NCI-H446 treated with DMSO at 0.1 percent for 48 hours (cell line): ENCODE results near the gene SPTLC2.
"Not testable (repeated sequence)": the region's sequence is repeated elsewhere in the genome, so short reads cannot be mapped to it uniquely, and the experiment has no call there.

Experiments
- DNase-seq: peaks from one replicate; lab custom pipeline; 2025; lab: John Stamatoyannopoulos, UW

SPTLC2 gene, protein sequence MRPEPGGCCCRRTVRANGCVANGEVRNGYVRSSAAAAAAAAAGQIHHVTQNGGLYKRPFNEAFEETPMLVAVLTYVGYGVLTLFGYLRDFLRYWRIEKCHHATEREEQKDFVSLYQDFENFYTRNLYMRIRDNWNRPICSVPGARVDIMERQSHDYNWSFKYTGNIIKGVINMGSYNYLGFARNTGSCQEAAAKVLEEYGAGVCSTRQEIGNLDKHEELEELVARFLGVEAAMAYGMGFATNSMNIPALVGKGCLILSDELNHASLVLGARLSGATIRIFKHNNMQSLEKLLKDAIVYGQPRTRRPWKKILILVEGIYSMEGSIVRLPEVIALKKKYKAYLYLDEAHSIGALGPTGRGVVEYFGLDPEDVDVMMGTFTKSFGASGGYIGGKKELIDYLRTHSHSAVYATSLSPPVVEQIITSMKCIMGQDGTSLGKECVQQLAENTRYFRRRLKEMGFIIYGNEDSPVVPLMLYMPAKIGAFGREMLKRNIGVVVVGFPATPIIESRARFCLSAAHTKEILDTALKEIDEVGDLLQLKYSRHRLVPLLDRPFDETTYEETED

DNA sequence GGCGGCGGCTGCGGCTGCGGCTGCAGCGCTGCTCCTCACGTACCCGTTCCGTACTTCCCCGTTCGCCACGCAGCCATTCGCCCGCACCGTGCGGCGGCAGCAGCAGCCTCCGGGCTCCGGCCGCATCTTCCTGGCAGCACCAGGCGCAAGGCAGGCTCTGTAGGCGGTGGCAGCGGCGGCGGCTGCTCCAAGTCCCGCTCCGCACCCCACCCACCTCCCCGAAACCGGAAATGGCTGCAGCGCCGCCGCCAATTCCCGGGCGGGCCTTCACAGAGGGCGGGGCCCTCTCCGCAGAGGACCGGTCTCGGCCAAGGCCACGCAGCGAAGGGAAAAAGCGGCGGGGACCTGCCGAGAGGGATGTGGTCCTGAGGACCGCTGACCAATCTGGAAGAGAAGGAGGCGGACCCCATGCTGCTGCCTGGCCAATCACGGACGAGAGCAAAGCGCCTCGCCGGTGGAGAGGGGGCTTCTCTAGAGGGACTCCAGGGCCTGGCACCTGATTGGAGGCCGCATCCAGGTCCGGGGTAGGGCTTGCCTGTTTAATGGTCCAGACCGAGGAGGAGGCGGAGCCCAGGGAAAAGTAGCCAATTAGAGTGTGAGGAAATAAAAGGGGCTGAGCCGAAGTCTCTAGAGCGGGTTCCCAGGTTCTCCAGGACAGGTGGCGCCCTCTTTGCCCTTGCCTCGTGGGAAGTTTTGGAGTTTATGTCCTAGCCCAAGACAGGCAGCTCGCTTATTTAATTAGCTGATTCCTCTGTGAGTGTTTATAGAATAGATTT lies at the start of gene SPTLC2:
Gene SPTLC2, minus strand, starts transcription at position 184 of the 776 bp plus-strand sequence. Its CDS starts 58 bp downstream, at position 126.
- DNase-seq, result peak; percentile 99

DNA sequence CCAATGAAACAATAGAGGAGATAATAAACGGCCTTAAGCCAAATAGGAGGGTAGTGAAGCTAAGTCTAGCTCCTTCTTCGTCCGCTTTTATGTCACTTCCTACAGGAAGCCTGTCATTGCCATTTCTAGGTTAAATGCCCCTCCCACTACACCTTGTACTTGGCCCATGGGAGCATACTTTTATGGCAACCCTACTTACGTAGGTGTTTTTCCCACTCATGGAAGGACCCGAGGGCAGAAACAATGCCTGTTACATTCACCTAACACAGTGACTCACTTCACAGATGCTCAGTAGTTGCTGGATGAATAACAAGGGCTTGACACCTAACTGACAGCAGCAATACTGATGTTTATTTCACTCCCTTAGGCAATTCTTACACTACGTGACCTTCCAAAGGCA lies 46.9 kb upstream of the SPTLC2 start:
- DNase-seq, result no peak

DNA sequence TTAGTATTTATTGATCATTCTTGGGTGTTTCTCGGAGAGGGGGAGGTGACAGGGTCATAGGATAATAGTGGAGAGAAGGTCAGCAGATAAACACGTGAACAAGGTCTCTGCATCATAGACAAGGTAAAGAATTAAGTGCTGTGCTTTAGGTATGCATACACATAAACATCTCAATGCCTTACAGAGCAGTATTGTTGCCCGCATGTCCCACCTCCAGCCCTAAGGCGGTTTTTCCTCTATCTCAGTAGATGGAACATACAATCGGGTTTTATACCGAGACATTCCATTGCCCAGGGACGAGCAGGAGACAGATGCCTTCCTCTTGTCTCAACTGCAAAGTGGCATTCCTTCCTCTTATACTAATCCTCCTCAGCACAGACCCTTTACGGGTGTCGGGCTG lies 45.1 kb upstream of the SPTLC2 start:
- not testable (repeated sequence) for DNase-seq

DNA sequence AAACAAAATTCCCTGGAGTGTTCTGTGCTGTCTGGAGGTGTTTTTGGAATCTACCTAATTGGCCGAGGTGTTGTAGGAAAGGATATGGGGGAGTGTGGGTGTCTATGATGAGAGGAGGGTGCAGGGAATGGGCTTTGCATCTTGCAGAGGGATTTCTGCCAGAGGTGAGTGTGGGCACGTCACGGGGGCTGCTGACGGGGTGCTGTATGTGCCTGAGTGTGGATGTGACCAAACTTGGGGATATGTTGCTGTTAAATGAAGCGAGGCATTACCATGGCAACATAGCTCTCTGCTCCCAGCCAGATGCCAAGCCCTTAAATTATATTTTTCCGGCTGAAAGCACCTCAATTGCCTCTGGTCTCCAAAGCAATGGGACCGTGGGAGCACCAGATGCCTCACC lies 44.3 kb upstream of the SPTLC2 start:
- DNase-seq, result peak; percentile 86

DNA sequence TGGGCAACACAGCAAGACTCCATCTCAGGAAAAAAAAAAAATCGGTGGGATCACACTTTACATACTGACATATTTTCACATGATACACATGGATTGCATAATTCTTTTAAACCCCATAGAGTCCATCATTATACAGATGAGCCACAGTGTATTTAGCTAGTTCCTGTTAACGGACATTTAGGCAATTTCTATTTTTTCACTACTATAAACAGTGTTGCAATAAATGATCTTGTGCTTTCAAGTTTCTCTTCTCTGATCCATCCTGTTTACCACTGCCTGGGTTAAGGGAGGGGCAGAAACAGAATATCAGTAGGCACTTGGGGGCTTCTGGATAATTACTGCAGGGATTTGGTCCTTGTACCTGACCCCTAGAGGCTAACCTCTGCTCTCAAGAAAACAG lies 43.4 kb upstream of the SPTLC2 start:
- DNase-seq, result no peak

DNA sequence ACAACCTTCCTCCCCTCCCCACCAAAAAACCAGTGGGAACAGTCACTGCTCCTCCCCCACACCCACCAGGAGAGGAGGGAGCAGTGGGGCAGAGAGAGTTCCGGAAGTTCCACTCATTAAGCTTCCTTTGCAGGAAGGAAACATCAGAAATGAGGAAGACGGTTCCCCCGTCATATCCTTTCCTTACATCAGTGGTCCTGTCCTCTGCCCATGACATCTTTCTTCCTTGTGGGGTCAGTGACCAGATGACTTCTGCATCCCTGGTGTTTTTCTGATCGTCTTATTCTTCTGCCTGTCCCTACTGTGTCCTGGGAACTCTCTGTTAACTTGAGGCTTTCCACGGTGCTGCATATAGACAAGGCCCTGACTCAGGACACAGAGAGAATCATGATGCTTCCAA lies 40.8 kb upstream of the SPTLC2 start:
- no peak for DNase-seq

DNA sequence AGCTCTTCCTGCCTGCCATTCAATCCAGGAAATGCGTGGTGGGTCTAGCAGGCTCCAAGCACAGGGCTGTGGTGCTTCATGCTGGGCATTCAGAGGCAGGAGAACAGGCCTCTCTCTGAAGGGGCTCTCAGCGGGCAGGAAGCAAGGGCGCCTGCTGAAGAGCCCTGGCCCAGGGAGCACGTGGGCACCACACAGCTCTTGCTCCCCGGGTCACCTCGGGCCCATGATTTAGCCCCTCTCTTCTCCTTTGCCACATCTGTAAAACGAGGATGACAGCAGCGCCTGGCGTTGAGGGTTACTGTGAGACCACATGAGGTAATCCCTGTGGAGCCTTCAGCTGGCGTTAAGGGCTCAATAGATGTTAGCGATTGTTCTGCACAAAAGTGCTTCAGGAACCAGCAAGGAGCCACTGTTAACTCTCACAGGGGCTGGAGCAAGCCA lies 37.6 kb upstream of the SPTLC2 start:
- DNase-seq, result no peak

DNA sequence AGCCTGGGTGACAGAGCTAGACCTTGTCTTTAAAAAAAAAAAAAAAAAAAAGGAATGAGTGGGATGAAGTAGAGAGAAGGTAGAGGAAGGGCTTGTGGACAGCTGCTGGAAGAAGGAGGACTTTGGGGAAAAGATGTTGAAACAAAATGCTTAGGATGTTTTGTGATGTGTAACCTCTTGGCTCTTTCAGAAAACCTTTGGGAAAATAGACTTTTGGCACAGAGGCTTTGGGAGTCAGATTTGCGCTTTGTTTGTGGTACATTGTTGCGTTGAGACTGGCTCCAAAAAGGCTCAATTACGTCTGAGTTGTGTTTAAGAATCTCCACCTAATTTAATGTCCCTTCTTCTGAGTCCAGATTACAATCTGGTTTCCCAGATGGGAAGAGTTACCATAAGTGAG lies 32.9 kb upstream of the SPTLC2 start:
- no peak for DNase-seq

DNA sequence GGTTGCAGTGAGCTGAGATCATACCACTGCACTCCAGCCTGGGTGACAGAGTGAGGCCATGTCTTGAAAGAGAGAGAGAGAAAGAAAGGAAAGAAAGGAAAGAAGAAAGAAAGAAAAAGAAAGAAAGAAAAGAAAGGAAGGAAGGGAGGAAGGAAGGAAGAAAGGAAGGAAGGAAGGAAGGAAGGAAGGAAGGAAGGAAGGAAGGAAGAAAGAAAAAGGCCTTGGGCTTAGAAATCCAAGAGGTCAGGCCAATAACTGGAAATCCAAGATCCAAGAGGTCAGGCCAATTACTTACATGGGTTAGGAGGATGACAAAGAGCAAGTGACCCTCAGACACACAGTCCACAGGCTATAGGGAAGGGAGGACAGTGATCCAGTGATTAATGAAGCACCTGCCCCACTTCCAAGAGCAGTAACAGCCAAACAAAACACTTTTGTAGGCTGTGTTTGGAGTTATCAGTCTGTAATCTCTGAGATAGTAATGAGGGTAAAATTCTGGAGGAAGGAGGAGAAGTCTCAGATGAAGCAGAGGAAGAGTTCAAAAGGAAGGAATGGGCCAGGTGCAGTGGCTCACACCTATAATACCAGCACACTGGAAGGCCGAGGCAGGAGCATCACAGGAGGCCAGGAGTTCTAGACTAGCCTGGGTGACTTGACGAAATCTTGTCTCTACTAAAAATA lies 32.2 kb upstream of the SPTLC2 start:
- DNase-seq, result no peak

DNA sequence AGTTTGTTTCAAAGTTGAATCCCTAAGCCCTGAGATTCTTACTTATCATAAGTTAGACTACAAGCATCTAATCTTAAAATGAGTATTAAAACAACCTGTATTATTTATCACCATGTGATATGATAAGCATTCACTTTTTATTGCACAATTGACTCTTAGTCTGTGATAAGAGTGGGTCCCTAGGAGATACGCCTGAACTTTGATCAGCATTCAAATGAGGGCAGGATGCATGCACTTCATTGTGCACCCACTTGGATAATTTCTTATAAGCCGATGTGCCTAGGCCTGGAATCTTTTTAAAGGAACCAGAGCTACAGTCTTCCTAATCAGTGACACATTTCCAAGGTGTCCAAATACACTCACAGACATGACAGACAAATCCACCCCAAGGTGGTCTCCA lies 31.4 kb upstream of the SPTLC2 start:
- DNase-seq, result no peak

DNA sequence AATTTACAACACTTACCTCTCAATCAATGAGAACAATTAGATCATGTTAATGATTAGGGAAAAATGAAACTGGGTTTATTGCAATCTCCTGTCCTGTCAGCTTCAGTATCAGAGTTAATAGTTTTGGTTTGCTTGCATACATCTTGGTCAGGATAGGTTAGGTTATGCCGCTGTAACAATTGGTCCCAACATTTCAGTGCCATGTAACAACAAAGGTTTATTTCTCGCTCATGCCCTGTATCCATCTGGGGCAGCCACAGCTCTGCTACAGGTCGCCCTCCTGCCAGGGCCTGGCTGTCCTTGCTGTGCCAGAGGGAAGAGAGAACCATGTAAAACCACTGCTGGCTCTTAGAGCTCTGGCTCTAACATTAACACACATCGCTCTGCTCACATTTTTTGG lies 30.5 kb upstream of the SPTLC2 start:
- DNase-seq, result no peak

DNA sequence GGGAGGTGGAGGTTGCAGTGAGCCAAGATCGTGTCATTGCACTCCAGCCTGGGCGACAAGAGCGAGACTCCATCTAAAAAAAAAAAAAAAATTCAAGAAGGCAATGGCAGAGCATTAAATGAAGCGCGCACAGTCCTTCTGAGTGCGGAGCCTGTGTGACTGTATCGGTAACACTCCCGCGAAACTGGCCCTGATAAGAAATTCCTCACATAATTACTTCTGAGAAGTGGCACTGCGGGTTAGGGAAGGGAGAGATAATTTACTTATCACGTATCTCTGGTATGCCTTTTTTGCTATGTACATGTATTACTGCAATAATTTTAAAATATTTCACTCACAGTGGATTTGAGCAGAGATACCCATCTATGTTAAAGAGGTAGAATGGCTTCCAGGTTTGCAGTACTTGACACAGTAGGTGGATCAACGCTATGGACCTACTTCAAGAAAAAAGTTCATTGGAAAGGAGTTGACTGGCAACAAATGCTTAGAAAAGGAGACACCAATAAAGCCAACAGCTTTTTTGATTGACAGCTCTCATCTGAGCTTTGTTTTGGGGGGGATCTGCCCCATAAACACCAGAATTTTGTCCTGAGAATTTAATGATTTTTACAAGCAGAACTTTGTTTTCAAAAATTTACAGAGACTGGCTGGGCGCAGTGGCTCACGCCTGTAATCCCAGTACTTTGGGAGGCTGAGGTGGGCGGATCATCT lies 29.2 kb upstream of the SPTLC2 start:
- DNase-seq, result no peak

DNA sequence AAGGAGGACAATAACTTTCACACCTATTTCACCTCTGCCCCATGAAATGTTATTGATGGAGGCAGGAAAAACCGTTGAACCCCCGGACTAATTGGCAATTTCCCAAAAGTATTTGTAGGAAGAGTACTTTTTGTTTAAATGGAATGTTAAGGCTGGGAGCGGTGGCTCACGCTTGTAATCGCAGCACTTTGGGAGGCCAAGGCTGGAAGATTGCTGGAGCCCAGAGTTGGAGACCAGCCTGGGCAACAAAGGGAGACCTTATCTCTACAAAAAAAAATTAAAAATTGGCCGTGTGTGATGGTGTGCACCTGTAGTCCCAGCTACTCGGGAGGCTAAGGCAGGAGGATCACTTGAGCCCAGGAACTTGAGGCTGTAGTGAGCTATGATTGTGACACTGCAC lies 26.0 kb upstream of the SPTLC2 start:
- DNase-seq, result no peak

DNA sequence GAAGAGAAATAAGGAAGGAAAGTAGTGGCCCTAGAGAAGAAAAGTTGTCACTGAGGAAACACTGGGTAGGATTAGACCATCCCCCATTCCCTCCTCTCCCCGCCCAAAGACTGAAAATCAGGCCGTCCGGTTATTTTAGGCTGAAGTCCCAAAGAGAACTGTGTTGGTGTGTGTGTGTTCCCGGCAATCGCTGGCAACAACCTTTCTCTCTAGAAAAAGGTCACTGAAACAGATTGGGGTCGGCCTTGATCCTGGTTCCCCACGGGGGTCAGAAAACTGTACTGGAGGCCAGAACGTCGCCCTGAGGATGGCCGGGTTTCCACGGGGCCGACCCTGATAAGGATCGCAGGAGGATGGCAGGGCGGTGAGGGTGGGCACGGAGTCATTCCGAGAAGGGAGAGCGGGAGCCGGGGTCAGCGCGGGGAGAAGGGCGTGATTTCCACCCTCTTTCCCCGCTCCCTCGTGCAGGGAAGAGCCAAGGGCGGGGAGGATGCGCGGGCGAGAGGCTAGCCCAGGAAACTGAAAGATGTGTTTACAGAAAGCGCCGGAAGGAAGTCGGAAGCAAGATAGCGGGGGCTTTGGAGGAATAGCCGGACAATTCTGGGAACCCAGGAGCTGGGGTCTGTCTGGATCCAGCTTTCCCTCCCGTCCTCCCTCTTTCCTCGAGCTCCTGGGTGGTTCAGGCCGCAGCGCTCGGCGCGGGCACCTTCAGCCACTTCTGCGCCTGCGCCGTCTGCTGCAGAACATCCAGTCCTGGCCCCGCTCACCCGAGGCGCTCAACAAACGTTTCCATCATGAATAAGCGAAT lies 25.3 kb upstream of the SPTLC2 start:
- no peak for DNase-seq

DNA sequence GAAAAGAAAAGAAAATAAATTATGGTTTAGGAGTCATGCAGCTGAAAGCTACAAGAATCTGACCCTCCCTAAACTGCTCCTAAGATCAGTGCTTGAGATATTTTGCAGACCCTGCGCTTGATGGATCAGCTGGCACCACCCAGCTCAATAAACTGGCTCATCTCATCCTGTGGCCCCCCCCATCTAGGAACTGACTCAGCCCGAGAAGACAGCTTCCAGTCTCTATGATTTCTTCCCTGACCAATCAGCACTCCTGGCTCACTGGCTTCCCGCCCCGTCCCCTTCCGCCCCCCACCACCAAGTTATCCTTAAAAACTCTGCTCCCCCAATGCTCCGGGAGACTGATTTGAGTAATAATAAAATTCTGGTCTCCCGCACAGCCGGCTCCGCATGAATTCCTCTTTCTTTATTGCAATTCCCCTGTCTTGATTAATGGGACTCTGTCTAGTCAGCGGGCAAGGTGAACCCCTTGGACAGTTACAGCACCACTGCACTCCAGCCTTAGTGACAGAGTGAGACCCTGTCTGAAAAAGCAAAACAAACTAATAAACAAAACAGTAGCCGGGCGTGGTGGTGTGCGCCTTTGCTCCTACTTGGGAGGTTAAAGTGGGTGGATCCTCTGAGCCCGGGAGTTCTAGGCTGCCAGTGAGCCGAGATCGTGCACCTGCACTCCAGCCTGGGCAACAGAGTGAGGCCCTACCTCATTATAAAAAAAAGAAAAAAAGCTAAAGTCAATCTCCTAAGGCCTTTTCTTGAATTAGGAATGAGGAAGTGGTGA lies 24.5 kb upstream of the SPTLC2 start:
- DNase-seq, result no peak

DNA sequence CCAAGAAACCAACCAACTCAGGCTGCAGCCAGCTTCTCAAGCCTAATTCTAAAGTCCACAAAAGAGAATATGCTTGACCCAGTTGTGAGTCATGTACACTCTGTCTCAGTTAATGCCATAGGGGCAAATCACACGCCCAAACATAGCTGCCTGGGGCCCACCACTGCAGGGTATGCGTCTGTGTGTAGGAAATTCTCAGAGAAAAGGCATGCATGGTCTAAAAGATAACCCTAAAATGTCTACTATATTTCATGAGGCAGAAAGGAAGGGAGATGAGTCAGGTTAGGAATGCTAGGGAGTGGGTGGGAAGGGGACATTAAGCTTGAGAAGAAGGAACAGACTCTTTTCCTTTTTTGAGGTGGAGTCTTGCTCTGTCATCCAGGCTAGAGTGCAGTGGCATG lies 22.3 kb upstream of the SPTLC2 start:
- DNase-seq, result no peak

DNA sequence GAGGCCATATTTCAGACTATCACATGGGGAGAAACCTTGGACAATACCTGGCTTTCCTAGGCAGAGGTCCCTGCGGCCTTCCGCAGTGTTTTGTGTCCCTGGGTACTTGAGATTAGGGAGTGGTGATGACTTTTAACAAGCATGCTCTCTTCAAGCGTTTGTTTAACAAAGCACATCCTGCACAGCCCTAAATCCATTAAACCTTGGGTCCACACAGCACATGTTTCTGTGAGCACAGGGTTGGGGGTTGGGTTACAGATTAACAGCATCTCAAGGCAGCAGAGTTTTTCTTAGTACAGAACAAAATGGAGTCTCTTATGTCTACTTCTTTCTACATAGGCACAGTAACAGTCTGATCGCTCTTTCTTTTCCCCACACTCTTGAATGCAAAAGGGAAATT lies 19.4 kb upstream of the SPTLC2 start:
- not testable (repeated sequence) for DNase-seq

DNA sequence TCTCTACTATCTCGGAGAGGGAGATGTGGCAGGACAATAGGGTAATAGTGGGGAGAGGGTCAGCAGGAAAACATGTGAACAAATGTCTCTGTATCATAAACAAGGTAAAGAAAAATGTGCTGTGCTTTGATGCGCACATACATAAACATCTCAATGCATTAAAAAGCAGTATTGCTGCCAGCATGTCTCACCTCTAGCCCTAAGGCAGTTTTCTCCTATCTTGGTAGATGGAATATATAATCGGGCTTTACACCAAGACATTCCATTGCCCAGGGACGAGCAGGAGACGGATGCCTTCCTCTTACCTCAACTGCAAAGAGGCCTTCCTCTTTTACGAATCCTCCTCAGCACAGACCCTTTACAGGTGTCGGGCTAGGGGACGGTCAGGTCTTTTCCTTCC lies 19.0 kb upstream of the SPTLC2 start:
- not testable (repeated sequence) for DNase-seq

DNA sequence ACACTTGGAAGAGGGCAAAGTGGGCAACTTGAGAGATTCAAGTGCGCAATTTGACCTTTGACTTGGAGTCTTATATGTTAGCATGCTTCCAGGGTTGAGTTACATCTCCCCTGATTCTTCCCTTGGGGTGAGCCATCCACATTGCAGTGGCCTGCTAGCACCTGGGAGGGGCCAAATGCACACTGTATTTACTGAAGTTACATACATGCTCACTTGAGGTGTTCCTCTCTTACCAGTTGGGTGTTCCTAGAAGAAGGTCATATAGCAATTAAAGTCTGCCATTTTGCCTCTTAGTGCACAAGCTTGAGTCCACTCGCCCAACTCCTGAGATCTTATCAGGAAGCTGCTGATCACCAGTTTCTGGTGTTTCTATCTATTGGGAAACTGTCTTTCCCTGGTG lies 13.7 kb upstream of the SPTLC2 start:
- no peak for DNase-seq

DNA sequence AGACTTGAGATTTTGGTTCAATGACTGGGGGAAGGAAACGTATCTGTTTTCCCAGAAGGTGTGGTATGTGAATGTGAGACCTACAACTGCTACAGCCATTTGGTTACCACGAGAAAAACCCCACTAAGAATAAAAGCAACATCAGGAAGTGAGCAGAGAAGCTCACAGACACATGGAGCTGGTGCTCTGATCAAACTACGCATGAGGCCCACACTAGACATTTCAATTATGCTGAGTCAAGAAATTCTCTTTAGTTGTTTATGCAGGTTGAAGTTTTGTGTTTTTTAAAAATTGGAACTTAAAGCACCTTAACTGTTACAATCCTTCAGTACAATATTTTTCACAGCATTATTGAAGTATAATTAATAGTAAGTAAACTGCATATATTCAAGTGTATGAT lies 8.9 kb upstream of the SPTLC2 start:
- DNase-seq, result no peak
